SKM-1 treated with dmso at 0.1 percent for 144 hours (cell line): ENCODE results near the gene CYP3A7.
"Not testable (repeated sequence)": the region's sequence is repeated elsewhere in the genome, so short reads cannot be mapped to it uniquely, and the experiment has no call there.

Source experiments
- DNase-seq: peaks from one replicate; lab custom pipeline; 2025; ENCODE audit not compliant: unreplicated experiment; lab: John Stamatoyannopoulos, UW

The CYP3A7 gene

GRCh38 chr7:99742737-99743394, 7.9 kb upstream of the CYP3A7 start:
- DNase-seq, result no peak

GRCh38 chr7:99741441-99741795, 6.4 kb upstream of the CYP3A7 start:
- DNase-seq, result no peak

GRCh38 chr7:99740573-99741440, 5.8 kb upstream of the CYP3A7 start:
- no peak for DNase-seq

GRCh38 chr7:99739699-99740572, 4.9 kb upstream of the CYP3A7 start:
- DNase-seq, result no peak

GRCh38 chr7:99737726-99738125, 2.7 kb upstream of the CYP3A7 start:
- no peak for DNase-seq

GRCh38 chr7:99736667-99737066, 1.7 kb upstream of the CYP3A7 start:
- not testable (repeated sequence) for DNase-seq

- DNase-seq, result no peak
Measured at GRCh38 chr7:99733448-99733847, 1.5 kb downstream of the CYP3A7 start.

GRCh38 chr7:99733003-99733402, 2.0 kb downstream of the CYP3A7 start:
- DNase-seq, result no peak

GRCh38 chr7:99731638-99732374, 3.2 kb downstream of the CYP3A7 start:
- no peak for DNase-seq

- no peak for DNase-seq
Measured at GRCh38 chr7:99730992-99731391, 4.0 kb downstream of the CYP3A7 start.

GRCh38 chr7:99730238-99730810, 4.7 kb downstream of the CYP3A7 start:
- DNase-seq, result no peak

- no peak for DNase-seq
Measured at GRCh38 chr7:99729486-99730237, 5.3 kb downstream of the CYP3A7 start.

GRCh38 chr7:99728615-99729014, 6.4 kb downstream of the CYP3A7 start:
- no peak for DNase-seq

GRCh38 chr7:99723201-99723600, 11.8 kb downstream of the CYP3A7 start:
- not testable (repeated sequence) for DNase-seq

GRCh38 chr7:99720800-99721595, 14.0 kb downstream of the CYP3A7 start:
- no peak for DNase-seq

GRCh38 chr7:99719996-99720769, 14.8 kb downstream of the CYP3A7 start:
- no peak for DNase-seq

- no peak for DNase-seq
Measured at GRCh38 chr7:99713995-99714570, 20.9 kb downstream of the CYP3A7 start.
